Astrocyte of the cerebellum (primary cell): ENCODE results near the gene ESRRB.

Experiments
- DNase-seq: peaks from one replicate; pipeline ENCODE4 v3.0.0-alpha.2; 2011; ENCODE audit warnings: low read depth
- H3K4me3 ChIP-seq: 2 replicates; pipeline ENCODE4 v1.5.1; 2011; ENCODE audit warnings: mild to moderate bottlenecking, low read depth, low read length, moderate library complexity
- in situ Hi-C: cut with HindIII; loops from 2 replicates; pipeline ENCODE4 v1.10.0; 2017; ENCODE audit warnings: low sequenced_read_pairs
- TF ChIP-seq, protein P1 (sequence below): IDR thresholded peaks from 2 replicates; pipeline ENCODE4 v1.5.1; 2012; ENCODE audit warnings: low read length, low read depth, moderate library complexity, mild to moderate bottlenecking; ENCODE audit errors: missing control alignments

ESRRB gene

DNA sequence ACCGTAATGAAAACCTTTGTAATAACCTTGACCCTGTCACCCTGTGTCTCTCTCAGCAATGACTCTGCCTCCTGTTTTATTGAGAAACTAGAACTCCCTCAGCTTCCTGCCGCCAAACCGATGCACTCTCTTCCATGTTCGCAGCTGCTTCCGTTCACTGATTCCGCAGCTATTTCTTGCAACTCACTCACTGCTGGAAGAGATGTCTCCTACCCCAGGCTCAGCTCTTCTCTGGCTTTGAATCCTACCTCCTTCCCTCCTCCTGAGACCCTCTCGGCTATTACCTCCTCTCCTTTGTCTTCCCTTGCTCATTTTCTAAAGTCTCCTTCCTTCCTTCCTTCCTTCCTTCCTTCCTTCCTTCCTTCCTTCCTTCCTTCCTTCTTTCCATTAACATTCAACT is 71.0 kb downstream of the ESRRB start:
- TF ChIP-seq, protein P1, sequence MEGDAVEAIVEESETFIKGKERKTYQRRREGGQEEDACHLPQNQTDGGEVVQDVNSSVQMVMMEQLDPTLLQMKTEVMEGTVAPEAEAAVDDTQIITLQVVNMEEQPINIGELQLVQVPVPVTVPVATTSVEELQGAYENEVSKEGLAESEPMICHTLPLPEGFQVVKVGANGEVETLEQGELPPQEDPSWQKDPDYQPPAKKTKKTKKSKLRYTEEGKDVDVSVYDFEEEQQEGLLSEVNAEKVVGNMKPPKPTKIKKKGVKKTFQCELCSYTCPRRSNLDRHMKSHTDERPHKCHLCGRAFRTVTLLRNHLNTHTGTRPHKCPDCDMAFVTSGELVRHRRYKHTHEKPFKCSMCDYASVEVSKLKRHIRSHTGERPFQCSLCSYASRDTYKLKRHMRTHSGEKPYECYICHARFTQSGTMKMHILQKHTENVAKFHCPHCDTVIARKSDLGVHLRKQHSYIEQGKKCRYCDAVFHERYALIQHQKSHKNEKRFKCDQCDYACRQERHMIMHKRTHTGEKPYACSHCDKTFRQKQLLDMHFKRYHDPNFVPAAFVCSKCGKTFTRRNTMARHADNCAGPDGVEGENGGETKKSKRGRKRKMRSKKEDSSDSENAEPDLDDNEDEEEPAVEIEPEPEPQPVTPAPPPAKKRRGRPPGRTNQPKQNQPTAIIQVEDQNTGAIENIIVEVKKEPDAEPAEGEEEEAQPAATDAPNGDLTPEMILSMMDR, result no peak
- in situ Hi-C loops, result no loop called here
- no peak for DNase-seq
- H3K4me3 ChIP-seq, result no peak overlapping the region

DNA sequence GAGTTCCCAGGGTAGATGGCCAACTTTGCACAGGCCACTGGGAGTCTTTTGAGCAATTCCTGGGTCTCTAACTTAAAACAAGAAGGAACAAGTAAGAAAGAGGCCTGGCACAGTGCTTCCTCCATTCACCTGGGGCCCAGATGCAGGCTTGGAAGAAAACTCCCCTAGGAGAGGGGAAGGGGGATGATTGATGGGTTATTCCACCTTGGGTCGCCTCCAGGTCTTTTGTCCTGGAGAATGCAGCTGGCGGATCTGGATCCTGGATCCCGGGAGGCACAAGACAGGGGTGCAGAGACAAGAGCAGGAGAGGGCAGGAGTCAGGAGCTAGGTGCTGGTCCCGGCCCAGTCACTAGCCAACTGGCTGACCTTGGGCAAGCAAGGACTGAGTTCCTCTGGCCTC is 74.5 kb downstream of the ESRRB start:
- no peak overlapping the region for H3K4me3 ChIP-seq
- no peak for DNase-seq
- in situ Hi-C loops, result no loop called here
- TF ChIP-seq, protein P1, result no peak

DNA sequence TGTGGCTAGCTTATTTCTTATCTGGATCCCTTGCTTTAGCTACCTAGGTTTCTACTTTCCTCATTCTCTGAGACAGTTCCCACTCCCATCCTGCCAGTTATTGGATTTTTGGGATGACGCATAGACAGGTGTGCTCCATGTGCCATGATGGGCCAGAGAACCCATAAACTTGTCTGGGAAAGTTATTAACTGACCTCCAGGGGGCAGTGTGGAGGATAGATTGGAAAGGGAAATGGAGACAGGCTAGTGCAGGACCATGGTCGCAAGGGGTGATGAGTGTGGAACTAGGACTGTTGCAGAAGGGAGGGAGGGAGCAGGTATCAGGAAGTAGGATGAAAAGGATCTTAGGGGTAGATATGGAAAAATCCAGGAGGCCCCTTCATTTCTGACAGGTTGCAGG is 80.3 kb downstream of the ESRRB start:
- no peak overlapping the region for H3K4me3 ChIP-seq
- in situ Hi-C loops, result no loop called here
- TF ChIP-seq, protein P1, result peak; percentile 42
- peak; percentile 1 for DNase-seq

DNA sequence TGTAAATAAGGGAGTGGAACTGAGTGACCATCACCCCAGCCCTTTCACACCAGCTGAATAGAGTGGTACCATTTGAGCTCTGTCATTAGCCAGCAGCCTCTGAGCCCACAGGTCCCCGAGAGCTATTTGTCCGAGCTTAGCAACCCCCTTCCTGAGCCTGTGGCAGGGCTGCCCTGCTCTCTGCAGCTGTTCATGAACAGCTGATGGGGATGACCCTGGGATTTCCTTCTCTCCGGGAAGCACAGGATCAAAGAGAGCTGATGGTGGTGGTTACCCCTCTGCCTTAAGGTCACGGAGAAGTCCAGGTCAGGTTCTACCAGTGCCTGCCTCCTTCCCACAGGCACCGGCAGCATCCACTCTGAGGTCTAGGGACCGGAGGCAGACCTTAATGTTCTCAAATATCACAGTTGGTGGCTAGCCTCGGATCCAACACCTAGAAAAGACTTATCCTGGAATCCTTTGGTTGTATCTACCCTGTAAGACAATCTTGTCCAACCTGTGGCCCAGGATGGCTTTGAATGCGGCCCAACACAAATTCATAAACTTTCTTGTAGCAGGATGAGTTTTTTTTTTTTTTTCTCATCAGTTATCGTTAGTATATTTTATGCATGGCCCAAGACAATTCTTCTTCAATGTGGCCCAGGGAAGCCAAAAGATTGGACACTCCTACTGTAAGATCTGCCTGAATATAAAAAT is 81.1 kb downstream of the ESRRB start:
- in situ Hi-C loops, result no loop called here
- TF ChIP-seq, protein P1, result no peak
- DNase-seq, result no peak

DNA sequence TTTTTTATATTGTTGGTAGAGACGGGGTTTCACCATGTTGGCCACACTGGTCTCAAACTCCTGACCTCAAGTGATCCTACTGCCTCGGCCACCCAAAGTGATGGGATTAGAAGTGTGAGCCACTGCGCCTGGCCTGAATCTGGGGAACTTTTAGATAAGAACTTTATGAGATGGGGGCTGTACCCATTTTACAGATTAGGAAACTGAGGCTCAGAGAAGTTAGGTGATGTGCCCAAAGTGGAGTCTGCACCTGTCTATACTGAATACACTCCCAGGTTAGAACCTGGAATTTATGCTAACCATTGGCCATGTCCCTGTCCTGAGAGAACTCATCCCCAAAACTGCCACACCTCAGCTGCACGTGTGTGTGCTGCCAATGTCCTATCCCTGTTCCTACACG is 81.9 kb downstream of the ESRRB start:
- H3K4me3 ChIP-seq, result no peak overlapping the region
- DNase-seq, result no peak
- TF ChIP-seq, protein P1, result no peak
- in situ Hi-C loops, result no loop called here

More for the DNA sequence above, 81.1 kb downstream of the ESRRB start:
- H3K4me3 ChIP-seq, result no peak overlapping the region

DNA sequence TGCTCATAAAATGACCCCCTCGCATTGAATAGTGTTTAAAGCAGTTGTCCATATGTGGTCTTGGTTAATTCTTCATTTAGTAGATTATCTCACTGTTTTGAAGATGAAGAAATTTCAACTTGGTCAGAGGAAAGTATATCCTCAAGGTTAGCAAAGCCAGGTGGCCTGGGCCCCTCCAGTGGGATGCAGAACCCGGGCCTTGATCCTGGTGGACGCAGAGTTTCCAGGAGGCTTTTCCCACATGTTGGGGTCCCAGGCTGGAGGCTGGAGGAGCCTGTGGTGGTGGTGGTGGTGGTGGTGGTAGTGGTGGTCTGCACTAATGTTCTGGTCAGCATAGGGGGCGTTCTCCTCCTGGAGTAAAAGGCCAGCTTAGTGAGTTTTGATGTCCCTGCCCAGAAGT is 85.9 kb downstream of the ESRRB start:
- no peak overlapping the region for H3K4me3 ChIP-seq
- TF ChIP-seq, protein P1, result no peak
- in situ Hi-C loops, result no loop called here

More for the DNA sequence above, 85.9 kb downstream of the ESRRB start:
- DNase-seq, result no peak
